Heart right ventricle (tissue), 16 donors: ENCODE measurements around the gene NHS. TPM values are rescaled to one million over a fixed set of nuclear protein-coding genes. Genes with fewer than 3 reads are reported as not detected.
A peak's percentile ranks its signal among the peaks of the same experiment; 100 is the strongest.

Experiments used
- ATAC-seq, 8 donors: fragments of 200-7000 bp; cut with Tn5 transposase; one replicate each; pipeline ENCODE4 v1.9.1; 2020; ENCODE audit warnings: mild to moderate bottlenecking in 8 of 8, moderate library complexity in 8 of 8, moderate number of reproducible peaks in 1 of 8
- DNase-seq, 2 donors: peaks; one replicate each; pipeline ENCODE4 v3.0.0-alpha.2; 2020
- H3K27ac ChIP-seq, 10 donors: fragments of 200-600 bp; sonication (generic) in 2 of 10; one replicate each; pipeline versions ENCODE4 v1.5.0 to v1.8.0; 2020 to 2022; ENCODE audit warnings: mild to moderate bottlenecking in 3 of 10
- H3K27me3 ChIP-seq, 7 donors: fragments of 200-600 bp; one replicate each; pipeline ENCODE4 v1.8.0; 2021 to 2022; ENCODE audit warnings: mild to moderate bottlenecking in 2 of 7
- H3K36me3 ChIP-seq, 9 donors: fragments of 200-600 bp; sonication (generic) in 1 of 9; one replicate each; pipeline versions ENCODE4 v1.5.0 to v1.8.0; 2020 to 2022; ENCODE audit warnings: mild to moderate bottlenecking in 2 of 9
- H3K4me1 ChIP-seq, 9 donors: fragments of 200-600 bp; sonication (generic) in 1 of 9; one replicate each; pipeline versions ENCODE4 v1.5.0 to v1.8.0; 2020 to 2022; ENCODE audit warnings: mild to moderate bottlenecking in 4 of 9
- H3K4me3 ChIP-seq, 10 donors: fragments of 200-600 bp; sonication (generic) in 2 of 10; one replicate each; pipeline versions ENCODE4 v1.5.0 to v1.8.0; 2020 to 2022; ENCODE audit warnings: mild to moderate bottlenecking in 7 of 10, moderate library complexity in 2 of 10
- H3K9me3 ChIP-seq, 11 donors: fragments of 200-600 bp in 10 of 11; sonication (generic) in 2 of 11; one replicate each; pipeline versions ENCODE4 v1.5.0 to v1.8.0; 2013 to 2022; ENCODE audit warnings: mild to moderate bottlenecking in 2 of 11, control low read depth in 1 of 11, moderate library complexity in 1 of 11
- WGBS, 2 donors: extraction: QIAGEN DNeasy Blood & Tissue Kit; methylation state at CpG; one replicate each; pipeline ENCODE4 v1.1.7; 2013; ENCODE audit warnings: inconsistent platforms in 1 of 2; 5-methylcytosine and 5-hydroxymethylcytosine counted together
- intact Hi-C, 10 donors: fragments of 100-400 bp; cut with DNase I; formaldehyde crosslinking; loops; one replicate each; pipeline versions ENCODE4 v1.11.1 to v1.14.2; 2022
- polyA plus RNA-seq, 2 donors: library from polyadenylated mRNA; stranded (reverse); fragments of 200-250 nt; gene quantifications; one replicate each; pipeline ENCODE4 v1.2.3, GENCODE V29; 2013
- total RNA-seq, 10 donors: library from RNA; stranded (reverse); fragmentation: NEBNext Ultra II Directional in 3 of 10; extraction: Animal tissue kit (Norgen Biotek cat#: 25700) in 3 of 10; gene quantifications; one replicate each; pipeline versions ENCODE4 v1.2.1 to v1.2.4, GENCODE V29; 2021 to 2023
- TF ChIP-seq, protein P1 (sequence below), 9 donors: fragments of 200-600 bp; sonication (generic) in 2 of 9; IDR thresholded peaks; one replicate each; pipeline versions ENCODE4 v1.5.0 to v1.8.0; 2021 to 2022; ENCODE audit warnings: antibody characterized with exemption in 9 of 9, mild to moderate bottlenecking in 5 of 9, moderate library complexity in 1 of 9
- donor health status: Arrhythmogenic right ventricular cardiomyopathy.
- donor health status: ischemic (EF 13 %, LVEDD 7.1; RV severe dilation, severe dysfunction).
- donor health status: healthy with polysubstance abuse.
- donor health status: DM: no; HTN: yes; CAD: no.
- donor health status: DM: no; HTN: no; CAD: no.
- donor health status: ischemic (EF 25% LVEDD 6.9; RV normal size, moderate dysfunction).
- donor health status: ischemic (EF 25% LVEDD 5.7; RV mildly dilated, moderate dysfunction).
- donor health status: healthy.
- donor health status: DM: yes; HTN: yes; CAD: no.
- donor health status: Ischemic cardiomyopathy.
- donor health status: ischemic (EF 35%, LVEDD 5.7; RV mildly dilated, moderate dysfunction).
- donor health status: nonischemic (EF 11% LVEDD 7.7; RV severe dilation, severe dysfunction).
- donor health status: DM: yes; HTN: yes; CAD: no.
- donor health status: PGD.
- donor health status: ischemic (EF 29% LVEDD 5.4; RV normal size, mild dysfunction).
- donor health status: nonischemic (EF 23%, LVEDD 6.1; RV moderate dilation, normal function).

NHS gene
- total and polyA plus RNA-seq, 12 donors, result 0.20 to 2.7 (median 1.2) TPM

DNA sequence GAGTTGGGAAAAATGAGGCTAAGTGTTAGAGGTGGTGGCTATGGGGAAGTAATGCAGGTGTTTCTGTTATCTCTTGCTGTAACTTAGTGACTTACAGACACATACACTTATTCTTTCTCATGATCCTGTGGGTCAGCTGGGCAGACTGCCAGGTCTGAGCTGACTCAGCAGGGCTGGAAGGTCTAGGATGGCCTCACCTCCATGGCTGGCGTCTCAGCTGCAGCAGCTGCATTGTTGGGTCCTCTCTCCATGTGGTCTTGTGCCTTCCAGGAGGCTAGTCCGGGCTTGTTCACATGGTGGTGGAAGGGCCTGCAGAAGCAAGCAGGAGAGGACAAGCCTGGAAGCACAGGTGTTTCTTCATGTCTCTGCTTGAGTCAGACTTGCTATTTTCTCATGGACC lies 172.7 kb downstream of the NHS start:
- Histone ChIP-seq H3K9me3 (no peaks in the 10 kb centered on the region), H3K4me1 (peaks cover 0 to 10% (median 0%) of the 10 kb centered on the region in 9 donors), H3K36me3 (no peaks in the 10 kb centered on the region), H3K4me3 (no peak overlapping the region), H3K27ac (no peak overlapping the region), H3K27me3 (peaks cover 0 to 7% (median 0%) of the 10 kb centered on the region in 7 donors)
- TF ChIP-seq, protein P1, sequence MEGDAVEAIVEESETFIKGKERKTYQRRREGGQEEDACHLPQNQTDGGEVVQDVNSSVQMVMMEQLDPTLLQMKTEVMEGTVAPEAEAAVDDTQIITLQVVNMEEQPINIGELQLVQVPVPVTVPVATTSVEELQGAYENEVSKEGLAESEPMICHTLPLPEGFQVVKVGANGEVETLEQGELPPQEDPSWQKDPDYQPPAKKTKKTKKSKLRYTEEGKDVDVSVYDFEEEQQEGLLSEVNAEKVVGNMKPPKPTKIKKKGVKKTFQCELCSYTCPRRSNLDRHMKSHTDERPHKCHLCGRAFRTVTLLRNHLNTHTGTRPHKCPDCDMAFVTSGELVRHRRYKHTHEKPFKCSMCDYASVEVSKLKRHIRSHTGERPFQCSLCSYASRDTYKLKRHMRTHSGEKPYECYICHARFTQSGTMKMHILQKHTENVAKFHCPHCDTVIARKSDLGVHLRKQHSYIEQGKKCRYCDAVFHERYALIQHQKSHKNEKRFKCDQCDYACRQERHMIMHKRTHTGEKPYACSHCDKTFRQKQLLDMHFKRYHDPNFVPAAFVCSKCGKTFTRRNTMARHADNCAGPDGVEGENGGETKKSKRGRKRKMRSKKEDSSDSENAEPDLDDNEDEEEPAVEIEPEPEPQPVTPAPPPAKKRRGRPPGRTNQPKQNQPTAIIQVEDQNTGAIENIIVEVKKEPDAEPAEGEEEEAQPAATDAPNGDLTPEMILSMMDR (IDR thresholded peaks at IDR 0.05), result no peak
- intact Hi-C loops, result no loop called here
- WGBS, 2 donors, result 70 to 84% methylated on average over 2 of the region's 2 CpGs
- ATAC-seq (peak in 1 of 8 donors; percentile 44), DNase-seq (peak; percentile 8 to 37)

GRCh38 chrX:17549107-17549651 lies 174.2 kb downstream of the NHS start:
- ATAC-seq (no peak), DNase-seq (no peak)
- WGBS, 2 donors, result 72 to 79% methylated on average over 6 of the region's 6 CpGs
- Histone ChIP-seq H3K27ac (no peak overlapping the region), H3K27me3 (peaks cover 0 to 12% (median 0%) of the 10 kb centered on the region in 7 donors), H3K4me1 (peaks cover 0 to 18% (median 0%) of the 10 kb centered on the region in 9 donors), H3K4me3 (no peak overlapping the region), H3K9me3 (no peaks in the 10 kb centered on the region), H3K36me3 (no peaks in the 10 kb centered on the region)
- intact Hi-C loops, result no loop called here
- TF ChIP-seq, protein P1 (IDR thresholded peaks at IDR 0.05), result no peak

DNA sequence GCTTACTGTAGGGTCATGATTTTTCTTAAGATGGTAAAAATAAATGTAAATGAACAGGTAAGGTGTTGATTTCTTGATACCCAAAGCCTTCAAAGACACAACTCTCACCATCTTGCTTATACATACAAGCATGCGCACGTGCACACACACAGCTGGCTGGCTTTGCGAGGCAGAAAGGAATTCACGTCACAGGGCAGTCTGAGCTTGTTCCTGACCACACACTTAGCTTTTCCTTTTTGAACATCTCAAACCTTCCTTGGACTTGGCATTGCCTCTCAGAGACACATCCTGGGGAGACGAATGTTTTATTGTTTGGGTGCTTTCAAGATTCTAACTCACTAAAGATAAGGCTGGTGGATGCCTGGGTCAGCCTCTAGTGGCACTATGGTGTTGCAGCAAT lies 175.0 kb downstream of the NHS start:
- ATAC-seq (no peak), DNase-seq (no peak)
- WGBS, 2 donors, result 89 to 90% methylated on average over 5 of the region's 5 CpGs
- Histone ChIP-seq H3K36me3 (no peaks in the 10 kb centered on the region), H3K9me3 (no peaks in the 10 kb centered on the region), H3K27ac (no peak overlapping the region), H3K27me3 (peaks cover 0 to 9% (median 0%) of the 10 kb centered on the region in 7 donors), H3K4me3 (no peak overlapping the region), H3K4me1 (peaks cover 0 to 18% (median 0%) of the 10 kb centered on the region in 9 donors)
- TF ChIP-seq, protein P1 (IDR thresholded peaks at IDR 0.05), result no peak
- intact Hi-C loops, result no loop called here

DNA sequence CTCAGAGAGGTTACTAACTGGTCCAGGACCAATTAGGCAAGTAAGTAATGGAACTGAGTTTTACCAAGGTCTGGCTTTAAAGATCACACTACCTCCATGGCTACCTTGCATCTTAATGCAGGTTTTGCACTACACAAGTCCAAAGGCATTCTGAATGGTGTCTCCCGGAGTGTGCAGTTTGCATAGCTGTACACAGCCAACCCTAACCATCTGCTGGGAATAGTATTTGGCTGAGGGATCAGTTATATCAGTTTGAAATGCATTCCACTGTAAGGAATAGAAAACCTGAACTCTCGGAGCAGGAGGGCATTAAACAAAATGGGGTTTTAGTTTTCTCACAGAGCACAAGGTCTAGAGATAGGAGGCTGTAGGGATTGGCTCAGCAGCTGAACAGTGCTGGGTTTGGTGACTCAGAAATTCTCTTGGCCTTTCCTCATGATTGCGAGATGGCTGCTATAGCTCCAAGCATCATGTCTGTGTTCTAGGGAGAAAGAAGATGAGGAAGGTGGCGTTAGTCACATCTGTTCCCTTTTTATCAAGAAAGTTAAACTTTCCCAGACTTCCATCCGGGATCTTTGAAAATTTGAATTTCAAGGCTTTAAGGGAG lies 177.1 kb downstream of the NHS start:
- Histone ChIP-seq H3K36me3 (no peaks in the 10 kb centered on the region), H3K27ac (no peak overlapping the region)
- 88 to 94% methylated on average over 5 of the region's 5 CpGs for WGBS, 2 donors

More for the DNA sequence above, 177.1 kb downstream of the NHS start:
- Histone ChIP-seq H3K4me3 (no peak overlapping the region), H3K27me3 (peaks cover 0 to 12% (median 0%) of the 10 kb centered on the region in 7 donors), H3K9me3 (no peaks in the 10 kb centered on the region), H3K4me1 (peaks cover 0 to 18% (median 0%) of the 10 kb centered on the region in 9 donors)
- TF ChIP-seq, protein P1 (IDR thresholded peaks at IDR 0.05), result no peak
- ATAC-seq, result no peak
- intact Hi-C loops, result no loop called here
- no peak for DNase-seq
